Lung (tissue), 12 donors: ENCODE measurements around the gene TIMM10. TPM values are rescaled to one million over a fixed set of nuclear protein-coding genes. Genes with fewer than 3 reads are reported as not detected.

Experiments
- ATAC-seq: fragments of 200-7000 bp; cut with Tn5 transposase; one replicate; pipeline ENCODE4 v1.9.1; 2020; ENCODE audit warnings: moderate number of reproducible peaks; ENCODE audit not compliant: insufficient read depth, low FRiP score
- DNase-seq, 3 donors: peaks; one replicate each; pipeline ENCODE4 v3.0.0-alpha.2; 2013 to 2017
- H3K27ac ChIP-seq, 2 donors: one replicate each; pipeline ENCODE4 v1.5.1; 2013; ENCODE audit warnings: mild to moderate bottlenecking in 2 of 2, moderate library complexity in 2 of 2, control low read depth in 1 of 2, inconsistent platforms in 1 of 2, low read depth in 1 of 2, low read length in 1 of 2
- H3K27me3 ChIP-seq, 3 donors: one replicate each; pipeline ENCODE4 v1.5.1; 2013; ENCODE audit warnings: low read length in 2 of 3; ENCODE audit not compliant: control insufficient read depth in 3 of 3, insufficient read depth in 3 of 3
- H3K36me3 ChIP-seq, 4 donors: one replicate each; pipeline ENCODE4 v1.5.1; 2013; ENCODE audit warnings: low read length in 4 of 4, mild to moderate bottlenecking in 1 of 4, moderate library complexity in 1 of 4; ENCODE audit not compliant: control insufficient read depth in 4 of 4, insufficient read depth in 4 of 4
- H3K4me1 ChIP-seq, 5 donors: one replicate each; pipeline ENCODE4 v1.5.1; 2013; ENCODE audit warnings: low read length in 5 of 5, mild to moderate bottlenecking in 2 of 5, moderate library complexity in 1 of 5; ENCODE audit not compliant: control insufficient read depth in 5 of 5, insufficient read depth in 5 of 5
- H3K4me3 ChIP-seq: one replicate; pipeline ENCODE4 v1.5.1; 2013; ENCODE audit warnings: mild to moderate bottlenecking, control low read depth, moderate library complexity
- H3K9ac ChIP-seq, 2 donors: one replicate each; pipeline ENCODE4 v1.5.1; 2013; ENCODE audit warnings: low read length in 2 of 2, control low read depth in 1 of 2; ENCODE audit not compliant: insufficient read depth in 1 of 2
- H3K9me3 ChIP-seq, 4 donors: one replicate each; pipeline ENCODE4 v1.5.1; 2013; ENCODE audit warnings: low read length in 3 of 4, mild to moderate bottlenecking in 1 of 4, moderate library complexity in 1 of 4; ENCODE audit not compliant: control insufficient read depth in 4 of 4, insufficient read depth in 3 of 4
- WGBS, 2 donors: extraction: QIAGEN DNeasy Blood & Tissue Kit; methylation state at CpG; one replicate each; pipeline ENCODE4 v1.1.7; 2013; 5-methylcytosine and 5-hydroxymethylcytosine counted together
- polyA plus RNA-seq, 2 donors: library from polyadenylated mRNA; stranded (reverse); fragments of 200-250 nt; gene quantifications; one replicate each; pipeline ENCODE4 v1.2.1, GENCODE V29; 2013
- total RNA-seq, 2 donors: library from RNA; depleted of rRNA in 1 of 2; stranded (reverse); fragments of >200 nt in 1 of 2; gene quantifications; one replicate each; pipeline ENCODE4 v1.2.1, GENCODE V29; 2014 to 2021
- TF ChIP-seq, protein P1 (sequence below): IDR thresholded peaks from 2 replicates; pipeline ENCODE4 v1.5.1; 2012; ENCODE audit warnings: mild to moderate bottlenecking; ENCODE audit errors: control extremely low read depth, extremely low read depth
- donor health status: control.
- donor health status: control.
- donor health status: Bipolar disorder and iron deficiency.
- donor health status: healthy.
- donor health status: DM: yes; HTN: yes; CAD: no.

Gene TIMM10
- total and polyA plus RNA-seq, 4 donors: 10.4 to 64.7 (median 45.8) TPM

DNA sequence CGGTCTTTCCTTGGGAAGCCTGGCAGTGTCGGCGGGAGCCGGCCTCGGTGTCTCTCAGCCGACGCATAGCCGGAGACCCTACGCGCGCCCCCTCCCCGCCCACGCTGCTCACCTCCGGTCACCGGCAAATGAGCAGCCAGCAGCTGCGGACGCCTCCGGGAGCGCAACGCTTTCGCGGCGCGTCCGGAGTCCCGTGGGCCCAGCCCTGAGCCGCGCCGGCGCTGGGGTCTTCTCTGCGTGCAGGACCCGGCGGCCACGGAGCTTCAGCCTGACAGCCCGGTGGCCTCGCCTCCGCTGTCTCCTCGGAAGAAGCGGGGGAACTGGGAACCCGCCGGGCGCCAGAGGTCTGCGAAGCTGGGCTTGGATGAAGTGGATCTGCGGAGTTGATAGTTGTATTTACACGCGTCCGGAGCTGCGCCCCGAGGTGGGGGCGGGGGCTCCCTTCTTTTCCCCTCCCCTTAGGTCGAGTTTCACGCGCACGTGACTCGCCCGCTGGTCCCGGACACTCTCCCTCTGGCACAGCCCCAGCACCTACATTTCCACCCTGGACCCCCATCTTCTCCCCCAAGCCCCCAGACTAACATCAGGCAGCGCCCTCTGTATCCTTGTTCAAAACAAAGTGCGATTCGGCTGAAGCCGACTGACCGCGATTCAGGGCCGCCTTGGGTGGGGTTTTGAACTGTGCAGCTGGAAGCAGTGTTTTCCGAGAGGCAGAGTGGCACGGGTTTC, 15.1 kb downstream of the TIMM10 start, which contains the start of gene SLC43A1:
Gene SLC43A1, minus strand, starts transcription at position 371 of the 729 bp plus-strand sequence. CDS start 1,591 bp downstream, outside the sequence.
- H3K9me3 ChIP-seq: no peaks in the 10 kb centered on the region
- peaks cover 0 to 8% (median 4%) of the 10 kb centered on the region in 5 donors for H3K4me1 ChIP-seq
- H3K36me3 ChIP-seq: no peaks in the 10 kb centered on the region
- DNase-seq (peak; percentile 63 to 81 (median 66)), ATAC-seq (peak; percentile 68)
- TF ChIP-seq, protein P1, sequence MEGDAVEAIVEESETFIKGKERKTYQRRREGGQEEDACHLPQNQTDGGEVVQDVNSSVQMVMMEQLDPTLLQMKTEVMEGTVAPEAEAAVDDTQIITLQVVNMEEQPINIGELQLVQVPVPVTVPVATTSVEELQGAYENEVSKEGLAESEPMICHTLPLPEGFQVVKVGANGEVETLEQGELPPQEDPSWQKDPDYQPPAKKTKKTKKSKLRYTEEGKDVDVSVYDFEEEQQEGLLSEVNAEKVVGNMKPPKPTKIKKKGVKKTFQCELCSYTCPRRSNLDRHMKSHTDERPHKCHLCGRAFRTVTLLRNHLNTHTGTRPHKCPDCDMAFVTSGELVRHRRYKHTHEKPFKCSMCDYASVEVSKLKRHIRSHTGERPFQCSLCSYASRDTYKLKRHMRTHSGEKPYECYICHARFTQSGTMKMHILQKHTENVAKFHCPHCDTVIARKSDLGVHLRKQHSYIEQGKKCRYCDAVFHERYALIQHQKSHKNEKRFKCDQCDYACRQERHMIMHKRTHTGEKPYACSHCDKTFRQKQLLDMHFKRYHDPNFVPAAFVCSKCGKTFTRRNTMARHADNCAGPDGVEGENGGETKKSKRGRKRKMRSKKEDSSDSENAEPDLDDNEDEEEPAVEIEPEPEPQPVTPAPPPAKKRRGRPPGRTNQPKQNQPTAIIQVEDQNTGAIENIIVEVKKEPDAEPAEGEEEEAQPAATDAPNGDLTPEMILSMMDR: no peak
- H3K27ac ChIP-seq: peak within 1 kb of the TSS; percentile 15 to 55
- H3K4me3 ChIP-seq: peak within 1 kb of the TSS; percentile 74
- H3K27me3 ChIP-seq: peaks cover 0 to 4% (median 0%) of the 10 kb centered on the region in 3 donors
- H3K9ac ChIP-seq: peak within 1 kb of the TSS in 1 of 2 donors; percentile 47
- 0% methylated on average over 63 to 66 of the region's 66 CpGs for WGBS, 2 donors

DNA sequence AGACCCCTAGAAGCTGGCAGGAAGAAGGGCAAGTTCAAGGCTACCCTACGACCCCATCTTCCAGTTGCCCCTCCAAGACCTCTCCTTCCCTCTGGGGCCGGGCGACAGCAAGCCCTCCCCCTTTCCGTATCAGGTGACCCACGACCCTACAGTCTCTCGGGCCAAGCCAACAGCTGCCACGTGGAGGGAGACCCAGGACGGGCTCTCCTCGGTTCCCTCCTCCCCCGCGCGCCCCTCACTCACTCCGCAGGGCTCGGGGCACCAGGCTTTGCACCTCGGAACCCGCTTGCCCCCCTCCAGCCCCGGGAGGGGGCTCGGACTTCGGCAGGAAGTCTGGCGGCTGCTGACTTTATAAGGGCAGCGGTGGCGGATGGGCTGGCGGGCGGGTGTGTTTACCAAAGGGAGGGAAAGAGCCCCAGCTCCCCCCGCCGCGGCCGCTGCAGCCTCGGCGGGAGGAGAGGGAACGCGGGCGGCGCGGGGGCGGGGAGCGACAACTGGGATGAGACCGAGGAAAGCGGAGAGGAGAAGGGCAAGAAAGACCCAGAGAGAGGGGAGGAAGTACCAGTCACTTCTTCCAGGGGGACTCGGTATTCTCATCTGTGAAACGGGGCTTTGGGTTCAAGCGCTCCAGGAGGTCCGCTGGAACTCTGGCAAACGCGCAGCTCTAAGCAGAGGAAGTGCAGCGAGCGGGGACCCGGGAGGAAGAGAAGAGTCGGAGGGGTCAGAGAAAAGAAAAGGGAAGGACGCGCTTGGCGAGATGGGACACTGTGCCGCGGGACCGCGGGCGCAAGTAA, 15.8 kb downstream of the TIMM10 start:
- DNase-seq (peak; percentile 48 to 71 (median 57)), ATAC-seq (peak; percentile 28)
- H3K27me3 ChIP-seq: peaks cover 0 to 4% (median 0%) of the 10 kb centered on the region in 3 donors
- H3K4me3 ChIP-seq: peak overlapping the region; percentile 74
- 0% methylated on average over 52 to 57 of the region's 57 CpGs for WGBS, 2 donors
- TF ChIP-seq, protein P1: no peak
- H3K36me3 ChIP-seq: no peaks in the 10 kb centered on the region
- H3K9ac ChIP-seq: peak overlapping the region in 1 of 2 donors; percentile 47
- peaks cover 0 to 8% (median 4%) of the 10 kb centered on the region in 5 donors for H3K4me1 ChIP-seq
- peak overlapping the region in 1 of 2 donors; percentile 55 for H3K27ac ChIP-seq
- H3K9me3 ChIP-seq: no peaks in the 10 kb centered on the region

DNA sequence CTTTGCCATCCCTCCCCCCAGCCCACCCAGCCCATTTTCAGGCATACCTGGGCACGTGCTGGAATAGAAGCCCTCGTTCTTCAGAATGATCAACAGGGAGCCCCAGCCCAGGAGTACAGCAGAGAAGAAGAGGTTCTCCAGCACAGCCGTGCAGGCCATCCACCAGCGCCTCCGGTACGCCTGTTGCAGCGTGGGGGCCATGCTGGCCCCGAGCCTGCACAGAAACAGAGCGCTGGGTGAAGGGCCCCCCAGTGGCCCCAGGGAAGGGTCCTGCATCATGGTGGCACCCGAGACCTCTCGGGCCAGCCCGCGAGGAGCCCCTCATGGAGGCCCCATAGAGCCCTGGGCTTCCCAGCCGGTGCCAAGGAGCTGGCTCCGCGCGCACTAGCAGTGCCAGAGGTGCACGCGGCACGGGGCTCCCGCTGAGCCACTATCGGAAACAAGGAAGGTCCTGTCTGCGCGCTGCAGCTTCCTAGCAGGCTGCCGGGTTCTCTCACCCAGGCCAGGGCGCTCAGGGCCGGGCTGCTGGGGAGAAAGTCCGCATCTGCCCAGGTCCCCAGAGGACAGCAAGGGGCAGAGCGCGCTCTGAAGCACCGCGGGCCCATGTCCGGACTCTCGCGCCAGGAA, 16.5 kb downstream of the TIMM10 start:
- Histone ChIP-seq H3K9ac (no peak overlapping the region), H3K27ac (no peak overlapping the region), H3K9me3 (no peaks in the 10 kb centered on the region), H3K4me3 (peak overlapping the region; percentile 74), H3K36me3 (no peaks in the 10 kb centered on the region), H3K27me3 (peaks cover 0 to 4% (median 0%) of the 10 kb centered on the region in 3 donors), H3K4me1 (peaks cover 0 to 8% (median 4%) of the 10 kb centered on the region in 5 donors)
- ATAC-seq (peak; percentile 43), DNase-seq (peak; percentile 36 to 53 (median 40))
- TF ChIP-seq, protein P1: no peak
- 15 to 17% methylated on average over 35 of the region's 35 CpGs for WGBS, 2 donors
